Smooth muscle cell (in vitro differentiated cells): Measurements from ENCODE around the gene GRB10. TPM values are rescaled to one million over a fixed set of nuclear protein-coding genes. Genes with fewer than 3 reads are reported as not detected.

Experiments used
- DNase-seq: peaks from one replicate; lab custom pipeline; 2025; ENCODE audit not compliant: unreplicated experiment; lab: John Stamatoyannopoulos, UW
- H2AFZ ChIP-seq: fragments of 200-600 bp; sonication (generic); 2 replicates; pipeline ENCODE4 v1.6.0; 2016; ENCODE audit warnings: antibody characterized with exemption, low read depth, mild to moderate bottlenecking
- H3F3A ChIP-seq: fragments of 200-600 bp; sonication (generic); 2 replicates; pipeline ENCODE4 v1.6.0; 2017; ENCODE audit warnings: antibody characterized with exemption, low read depth
- H3K27ac ChIP-seq: fragments of 200-600 bp; sonication (generic); 2 replicates; pipeline ENCODE4 v1.5.1; 2016; ENCODE audit warnings: low read depth, mild to moderate bottlenecking
- H3K27me3 ChIP-seq: fragments of 200-600 bp; sonication (generic); 2 replicates; pipeline ENCODE4 v1.6.1; 2016; ENCODE audit warnings: low read depth, mild to moderate bottlenecking
- H3K36me3 ChIP-seq: fragments of 200-600 bp; sonication (generic); 2 replicates; pipeline ENCODE4 v1.5.1; 2016; ENCODE audit warnings: low read depth
- H3K4me1 ChIP-seq: fragments of 200-600 bp; sonication (generic); 2 replicates; pipeline ENCODE4 v1.5.1; 2016; ENCODE audit warnings: low read depth
- H3K4me2 ChIP-seq: fragments of 200-600 bp; sonication (generic); 2 replicates; pipeline ENCODE4 v1.6.0; 2016; ENCODE audit warnings: mild to moderate bottlenecking
- H3K4me3 ChIP-seq: fragments of 200-600 bp; sonication (generic); 2 replicates; pipeline ENCODE4 v1.5.1; 2016; ENCODE audit warnings: mild to moderate bottlenecking
- H3K79me2 ChIP-seq: fragments of 200-600 bp; sonication (generic); 2 replicates; pipeline ENCODE4 v1.6.0; 2016; ENCODE audit warnings: low read depth, mild to moderate bottlenecking
- H3K9ac ChIP-seq: fragments of 200-600 bp; sonication (generic); 2 replicates; pipeline ENCODE4 v1.6.0; 2016; ENCODE audit warnings: low read depth
- H3K9me3 ChIP-seq: fragments of 200-600 bp; sonication (generic); replicated peaks from 2 replicates; pipeline ENCODE4 v1.5.1; 2016; ENCODE audit warnings: low read depth
- H4K20me1 ChIP-seq: fragments of 200-600 bp; sonication (generic); 2 replicates; pipeline ENCODE4 v1.6.0; 2016; ENCODE audit warnings: low read depth
- CTCF ChIP-seq: fragments of 200-600 bp; sonication (generic); IDR thresholded peaks from 2 replicates; pipeline ENCODE4 v1.5.1; 2017; ENCODE audit warnings: borderline replicate concordance, mild to moderate bottlenecking, antibody characterized with exemption; ENCODE audit not compliant: insufficient read depth, poor library complexity, severe bottlenecking
- WGBS: methylation state at CpG from one replicate; pipeline ENCODE4 v1.1.7; 2016; ENCODE audit warnings: low lambda C conversion rate; 5-methylcytosine and 5-hydroxymethylcytosine counted together
- polyA plus RNA-seq: library from polyadenylated mRNA; unstranded; fragments of >200 nt; fragmentation: Nextera tagmentation; extraction: Ambion mirVana; gene quantifications from 2 replicates; pipeline ENCODE4 v1.2.1, GENCODE V29; 2016
- total RNA-seq: library from RNA; depleted of rRNA; stranded (reverse); fragments of >200 nt; gene quantifications from 2 replicates; pipeline ENCODE4 v1.2.3, GENCODE V29; 2014

GRB10 gene
- total and polyA plus RNA-seq, 2 experiments from 2014 or later, result 18.0 to 20.1 TPM

GRCh38 chr7:50805447-50806125 lies 22.9 kb upstream of the GRB10 start:
- Histone ChIP-seq H3K27ac (no peak overlapping the region), H2AFZ (no peak overlapping the region), H3K4me3 (no peak overlapping the region), H3K9ac (no peak overlapping the region), H4K20me1 (no peaks in the 10 kb centered on the region), H3F3A (no peaks in the 10 kb centered on the region), H3K27me3 (peaks cover 7% of the 10 kb centered on the region), H3K4me2 (no peak overlapping the region), H3K36me3 (no peaks in the 10 kb centered on the region), H3K4me1 (no peaks in the 10 kb centered on the region), H3K79me2 (no peaks in the 10 kb centered on the region), H3K9me3 (no peaks in the 10 kb centered on the region)
- TF ChIP-seq CTCF, result no peak
- no peak for DNase-seq
- WGBS, result 67% methylated on average over 5 of the region's 5 CpGs

- Histone ChIP-seq H3K4me3 (no peak overlapping the region), H3K9me3 (no peaks in the 10 kb centered on the region), H2AFZ (no peak overlapping the region), H3K9ac (no peak overlapping the region), H3K79me2 (no peaks in the 10 kb centered on the region), H3F3A (no peaks in the 10 kb centered on the region), H4K20me1 (no peaks in the 10 kb centered on the region), H3K4me2 (no peak overlapping the region), H3K27ac (no peak overlapping the region), H3K27me3 (peaks cover 7% of the 10 kb centered on the region), H3K36me3 (no peaks in the 10 kb centered on the region), H3K4me1 (no peaks in the 10 kb centered on the region)
- no peak for TF ChIP-seq CTCF
- 78% methylated on average over 5 of the region's 5 CpGs for WGBS
- DNase-seq, result no peak
Measured at GRCh38 chr7:50803359-50804337, 21.0 kb upstream of the GRB10 start.

- WGBS, result 96% methylated on average over 1 of the region's 1 CpG
Measured at GRCh38 chr7:50801907-50802306, 19.2 kb upstream of the GRB10 start.

More at GRCh38 chr7:50801907-50802306, 19.2 kb upstream of the GRB10 start:
- Histone ChIP-seq H4K20me1 (no peaks in the 10 kb centered on the region), H3K9ac (no peak overlapping the region), H3K4me2 (no peak overlapping the region), H3K9me3 (no peaks in the 10 kb centered on the region), H3K4me3 (no peak overlapping the region), H3K36me3 (no peaks in the 10 kb centered on the region), H3K27ac (no peak overlapping the region), H3K4me1 (no peaks in the 10 kb centered on the region), H3K27me3 (peaks cover 7% of the 10 kb centered on the region), H2AFZ (no peak overlapping the region), H3K79me2 (no peaks in the 10 kb centered on the region), H3F3A (no peaks in the 10 kb centered on the region)
- TF ChIP-seq CTCF, result no peak
- DNase-seq, result no peak
